Jurkat, Clone E6-1 (cell line): ENCODE results near the gene TMEM200C.

Experiments
- DNase-seq: peaks from one replicate; pipeline ENCODE4 v3.0.0-alpha.2; 2011; ENCODE audit warnings: low read depth, low spot score
- H3K4me3 ChIP-seq: 2 replicates; pipeline ENCODE4 v1.5.1; 2011; ENCODE audit warnings: mild to moderate bottlenecking, low read length, control low read depth, moderate library complexity

Gene TMEM200C

DNA sequence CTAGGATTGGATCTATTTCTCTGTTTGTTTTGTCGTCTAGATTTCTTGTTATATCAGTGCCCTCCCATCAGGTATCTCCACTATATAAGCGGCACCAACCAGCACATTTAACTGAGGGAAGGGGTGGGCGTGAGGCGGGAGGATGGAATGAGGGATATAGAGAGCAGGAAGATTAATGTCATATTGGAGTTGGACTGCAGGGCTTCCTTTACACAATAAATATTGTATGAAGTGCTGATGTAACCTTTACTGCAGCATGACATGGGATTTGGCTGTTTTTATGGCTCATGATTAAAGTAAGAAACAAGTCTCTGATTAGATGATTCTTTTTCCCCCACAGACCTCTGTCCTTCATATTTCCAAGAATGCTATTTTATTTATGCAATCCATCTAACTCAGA is 54.8 kb downstream of the TMEM200C start:
- H3K4me3 ChIP-seq: no peak overlapping the region
- DNase-seq: no peak

DNA sequence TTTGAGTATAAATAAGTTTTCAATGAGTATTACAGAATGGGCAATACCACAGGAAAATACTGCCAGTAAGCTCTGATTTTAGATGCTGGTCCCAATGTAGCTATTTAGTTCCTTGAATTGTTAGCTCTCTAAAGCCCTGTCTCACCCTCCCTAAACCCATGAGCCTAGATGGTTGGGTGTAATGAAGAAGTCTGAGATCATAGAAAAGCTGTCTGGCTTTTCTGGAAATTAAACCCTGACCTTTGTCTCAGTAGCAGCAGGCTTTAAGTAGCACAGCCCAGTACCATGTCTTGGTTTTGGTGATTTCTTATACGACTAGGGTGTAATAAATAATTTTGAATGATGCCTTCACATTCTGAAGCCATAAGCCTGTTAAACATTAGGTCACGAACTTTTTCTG is 55.3 kb downstream of the TMEM200C start:
- no peak overlapping the region for H3K4me3 ChIP-seq
- DNase-seq: no peak

DNA sequence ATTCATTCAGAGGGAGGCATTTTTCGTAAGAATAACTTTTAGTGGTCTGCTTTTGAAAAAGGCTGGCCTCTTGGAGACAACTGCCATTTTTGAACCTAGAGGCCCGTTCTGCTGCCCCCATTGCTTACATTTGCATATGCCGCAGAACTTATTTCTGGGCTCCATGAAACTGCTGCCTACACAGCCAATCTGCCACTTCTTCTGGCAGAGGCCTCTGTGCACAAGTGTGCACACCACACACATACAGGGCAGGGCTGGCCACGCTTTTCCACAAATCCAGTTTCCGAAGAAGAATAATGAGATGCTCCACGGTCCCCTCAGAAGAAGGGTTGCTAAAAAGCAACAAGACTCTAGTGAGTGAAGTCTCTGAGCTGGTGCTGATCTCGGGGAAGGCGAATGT is 56.2 kb downstream of the TMEM200C start:
- no peak for DNase-seq
- H3K4me3 ChIP-seq: no peak overlapping the region
